GM19035 (cell line): ENCODE measurements around the gene PPP1R9A.
A peak's percentile ranks its signal among the peaks of the same experiment; 100 is the strongest.

Source experiments
- ATAC-seq: cut with Tn5 transposase; IDR thresholded peaks from one replicate; pipeline ENCODE4 v1.9.1; 2021; ENCODE audit not compliant: unreplicated experiment

PPP1R9A gene

GRCh38 chr7:94907026-94907810 lies at the start of gene PPP1R9A:
TSS of gene PPP1R9A (plus strand) at chr7:94907594. CDS start at chr7:94910114, 2,520 bp downstream.
- ATAC-seq: peak; percentile 36

- no peak for ATAC-seq
These were observed 36.3 kb upstream of the PPP1R9A start for GRCh38 chr7:94871132-94871531.

- ATAC-seq: no peak
These were observed 34.2 kb upstream of the PPP1R9A start for GRCh38 chr7:94873239-94873638.

- no peak for ATAC-seq
These were observed 33.2 kb upstream of the PPP1R9A start for GRCh38 chr7:94874036-94874785.

- ATAC-seq: no peak
These were observed 32.2 kb upstream of the PPP1R9A start for GRCh38 chr7:94875201-94875600.

- ATAC-seq: no peak
These were observed 29.4 kb upstream of the PPP1R9A start for GRCh38 chr7:94877731-94878670.

GRCh38 chr7:94882891-94883290 lies 24.5 kb upstream of the PPP1R9A start:
- ATAC-seq: no peak

- no peak for ATAC-seq
These were observed 23.8 kb upstream of the PPP1R9A start for GRCh38 chr7:94883616-94884015.

- no peak for ATAC-seq
These were observed 18.8 kb upstream of the PPP1R9A start for GRCh38 chr7:94888551-94888950.

GRCh38 chr7:94888995-94889523 lies 18.3 kb upstream of the PPP1R9A start:
- no peak for ATAC-seq

- ATAC-seq: no peak
These were observed 17.2 kb upstream of the PPP1R9A start for GRCh38 chr7:94890216-94890615.

- no peak for ATAC-seq
These were observed 13.7 kb upstream of the PPP1R9A start for GRCh38 chr7:94893661-94894060.

- ATAC-seq: no peak
These were observed 9.9 kb upstream of the PPP1R9A start for GRCh38 chr7:94897541-94897940.

- ATAC-seq: no peak
These were observed 9.1 kb upstream of the PPP1R9A start for GRCh38 chr7:94898340-94898739.

GRCh38 chr7:94901981-94902380 lies 5.4 kb upstream of the PPP1R9A start:
- ATAC-seq: no peak

- ATAC-seq: no peak
These were observed 3.4 kb upstream of the PPP1R9A start for GRCh38 chr7:94903971-94904370.

- no peak for ATAC-seq
These were observed 2.4 kb upstream of the PPP1R9A start for GRCh38 chr7:94904982-94905381.

GRCh38 chr7:94906065-94906851 lies 1.1 kb upstream of the PPP1R9A start:
- ATAC-seq: no peak

GRCh38 chr7:94907811-94908322 lies 473 bp downstream of the PPP1R9A start:
- ATAC-seq: peak; percentile 47
